ENCODE data around the gene PPP1R2.

The PPP1R2 gene

DNA sequence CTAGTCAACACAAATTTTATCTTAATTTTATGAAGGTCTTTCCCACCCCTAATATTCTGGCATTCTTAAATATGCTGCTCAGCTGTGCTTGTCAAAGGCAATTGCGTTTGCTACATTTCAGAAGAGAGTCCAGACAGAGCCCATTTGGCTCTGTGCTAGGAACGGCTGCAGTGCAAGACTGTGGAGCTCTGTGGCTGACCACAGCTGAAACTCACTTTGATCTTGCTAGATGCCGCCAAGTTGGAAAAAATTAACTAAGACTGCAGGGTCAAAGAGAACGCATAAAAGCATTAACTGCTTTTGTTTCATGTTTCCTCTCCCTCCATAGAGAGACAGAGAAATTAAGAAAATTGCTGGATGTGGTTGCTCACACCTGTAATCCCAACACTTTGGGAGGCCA, 7.6 kb upstream of the PPP1R2 start:
- POLR2A ChIA-PET (ENCODE audit: low non-redundant PET), result no interaction called here
- no peak overlapping the region for H3K27ac ChIP-seq
- TF ChIP-seq, protein P1, sequence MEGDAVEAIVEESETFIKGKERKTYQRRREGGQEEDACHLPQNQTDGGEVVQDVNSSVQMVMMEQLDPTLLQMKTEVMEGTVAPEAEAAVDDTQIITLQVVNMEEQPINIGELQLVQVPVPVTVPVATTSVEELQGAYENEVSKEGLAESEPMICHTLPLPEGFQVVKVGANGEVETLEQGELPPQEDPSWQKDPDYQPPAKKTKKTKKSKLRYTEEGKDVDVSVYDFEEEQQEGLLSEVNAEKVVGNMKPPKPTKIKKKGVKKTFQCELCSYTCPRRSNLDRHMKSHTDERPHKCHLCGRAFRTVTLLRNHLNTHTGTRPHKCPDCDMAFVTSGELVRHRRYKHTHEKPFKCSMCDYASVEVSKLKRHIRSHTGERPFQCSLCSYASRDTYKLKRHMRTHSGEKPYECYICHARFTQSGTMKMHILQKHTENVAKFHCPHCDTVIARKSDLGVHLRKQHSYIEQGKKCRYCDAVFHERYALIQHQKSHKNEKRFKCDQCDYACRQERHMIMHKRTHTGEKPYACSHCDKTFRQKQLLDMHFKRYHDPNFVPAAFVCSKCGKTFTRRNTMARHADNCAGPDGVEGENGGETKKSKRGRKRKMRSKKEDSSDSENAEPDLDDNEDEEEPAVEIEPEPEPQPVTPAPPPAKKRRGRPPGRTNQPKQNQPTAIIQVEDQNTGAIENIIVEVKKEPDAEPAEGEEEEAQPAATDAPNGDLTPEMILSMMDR (conservative IDR thresholded peaks at IDR 0.05; ENCODE audit: low read depth), result no peak
- no peak for DNase-seq (ENCODE audit: low spot score)
- CTCF ChIA-PET, result no interaction called here

DNA sequence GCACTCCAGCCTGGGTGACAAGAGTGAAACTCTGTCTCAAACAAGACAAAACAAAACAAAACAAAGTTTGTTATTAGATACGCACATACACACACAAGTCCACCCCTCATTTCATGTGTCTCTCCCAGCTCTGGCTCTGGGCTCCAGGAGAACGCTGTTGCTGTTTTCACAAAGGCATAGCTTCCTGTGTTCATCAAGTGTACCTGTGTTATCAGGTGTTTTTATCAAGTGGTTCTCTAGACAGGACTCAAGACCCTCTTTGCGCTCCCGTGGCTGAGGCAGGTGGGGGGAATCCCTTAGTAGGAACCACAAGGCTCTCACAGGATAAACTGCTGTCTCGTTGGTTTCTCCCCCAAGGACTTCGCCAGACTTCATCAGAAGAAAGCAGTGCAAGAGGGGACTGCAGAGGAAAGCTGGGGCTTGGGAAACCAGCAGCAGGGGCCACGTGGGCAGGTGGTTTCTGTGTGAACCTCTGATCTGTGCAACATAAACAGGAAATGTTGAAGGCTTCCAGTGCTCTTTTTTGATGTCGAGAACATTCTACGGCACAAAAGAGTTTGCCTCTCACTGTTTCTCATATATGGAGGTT, 6.9 kb upstream of the PPP1R2 start:
- ChIA-PET CTCF (interaction anchor here (0.6 kb wide), 1 partner anchor 1062 kb away, joined by 3 read pairs; no protein-coding TSS in a partner anchor), POLR2A (ENCODE audit: low non-redundant PET) (no interaction called here)
- DNase-seq (ENCODE audit: low spot score), result no peak
- TF ChIP-seq, protein P1 (conservative IDR thresholded peaks at IDR 0.05; ENCODE audit: low read depth), result no peak
- no peak overlapping the region for H3K27ac ChIP-seq

DNA sequence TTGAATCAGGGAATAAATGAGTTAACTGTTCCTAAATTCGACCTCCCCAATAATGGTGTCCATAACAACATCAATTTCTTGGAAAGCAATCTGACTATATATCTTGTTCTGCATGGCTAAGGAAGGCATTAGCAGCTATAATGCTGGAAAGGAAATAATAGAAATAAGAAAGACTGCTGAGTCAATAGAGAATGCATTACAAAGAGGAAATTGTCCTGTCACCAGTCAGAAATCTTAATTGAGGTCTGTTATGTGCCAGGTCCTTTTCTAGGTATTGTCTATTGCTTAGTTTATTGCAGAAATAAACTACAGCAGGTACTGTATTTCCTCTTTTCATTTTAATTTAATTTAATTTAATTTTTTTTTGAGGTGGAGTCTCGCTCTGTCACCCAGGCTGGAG, 5.9 kb upstream of the PPP1R2 start:
- CTCF ChIA-PET, result no interaction called here
- DNase-seq (ENCODE audit: low spot score), result no peak
- POLR2A ChIA-PET (ENCODE audit: low non-redundant PET), result no interaction called here
- no peak overlapping the region for H3K27ac ChIP-seq
- TF ChIP-seq, protein P1 (conservative IDR thresholded peaks at IDR 0.05; ENCODE audit: low read depth), result no peak

DNA sequence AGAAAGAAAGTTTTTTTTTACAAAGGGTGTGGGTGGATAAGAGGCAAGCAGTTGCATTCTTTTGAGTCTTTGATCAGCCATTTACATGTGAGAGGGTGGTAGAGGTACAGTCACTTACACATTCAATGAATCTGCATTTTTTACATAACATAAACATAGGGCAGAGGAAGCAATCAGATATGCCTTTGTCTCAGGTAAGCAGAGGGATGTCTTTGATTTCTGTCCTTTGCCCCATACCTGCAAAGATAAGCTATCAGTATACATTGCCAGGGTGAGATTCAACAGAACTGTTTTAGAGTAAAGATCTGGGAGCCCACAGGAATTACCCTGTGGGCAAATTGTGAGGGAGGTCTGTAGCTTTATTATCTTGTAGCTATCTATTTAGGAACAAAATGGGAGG, 5.4 kb upstream of the PPP1R2 start:
- CTCF ChIA-PET, result no interaction called here
- TF ChIP-seq, protein P1 (conservative IDR thresholded peaks at IDR 0.05; ENCODE audit: low read depth), result no peak
- POLR2A ChIA-PET (ENCODE audit: low non-redundant PET), result no interaction called here
- no peak for DNase-seq (ENCODE audit: low spot score)
- no peak overlapping the region for H3K27ac ChIP-seq

DNA sequence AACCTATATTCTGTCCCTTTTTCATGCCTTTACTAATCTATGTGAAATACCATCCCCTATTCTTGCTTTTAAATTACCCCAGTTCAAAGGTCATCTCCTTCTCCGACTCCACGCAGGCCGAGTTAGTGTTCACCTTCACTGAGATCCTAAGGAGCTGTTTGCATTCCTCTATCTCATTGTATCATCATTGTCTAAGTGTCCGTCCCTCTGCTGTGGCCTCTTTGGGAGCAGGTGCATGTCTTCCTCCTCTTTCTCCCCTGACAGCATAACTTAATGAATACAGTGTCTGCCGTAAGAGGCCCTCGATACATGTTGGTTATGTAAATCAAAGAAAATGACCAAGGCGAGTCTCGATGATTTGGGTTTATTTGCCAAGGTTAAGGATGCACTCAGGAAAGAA, 4.9 kb upstream of the PPP1R2 start:
- ChIA-PET POLR2A (ENCODE audit: low non-redundant PET) (no interaction called here), CTCF (no interaction called here)

DNA sequence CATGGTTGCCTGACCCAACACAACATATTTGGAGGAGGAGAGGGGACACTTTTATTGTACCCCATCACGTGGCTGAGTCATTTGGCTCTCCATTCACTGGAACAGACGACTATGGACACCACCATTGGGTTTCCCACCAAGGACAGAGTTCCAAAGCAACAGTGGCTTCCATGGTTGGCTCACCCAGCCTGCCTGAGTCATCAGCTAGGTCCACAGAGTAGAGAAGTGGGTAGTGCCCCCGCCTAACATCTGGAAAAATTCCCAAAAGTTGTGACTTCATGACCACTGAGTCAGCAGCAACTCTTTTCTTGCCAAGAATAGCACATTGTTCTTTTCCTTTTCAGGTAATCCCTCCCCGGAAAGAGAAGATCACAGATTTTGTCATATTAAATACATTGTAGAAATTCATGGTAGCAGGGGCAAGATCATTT, 3.0 kb upstream of the PPP1R2 start:
- peak; percentile 82 for DNase-seq (ENCODE audit: low spot score)
- peak overlapping the region; percentile 67 for H3K27ac ChIP-seq
- POLR2A ChIA-PET (ENCODE audit: low non-redundant PET), result interaction anchor here (0.7 kb wide), 1 partner anchor 10 kb away, joined by 5 read pairs; no protein-coding TSS in a partner anchor
- TF ChIP-seq, protein P1 (conservative IDR thresholded peaks at IDR 0.05; ENCODE audit: low read depth), result no peak
- CTCF ChIA-PET, result interaction anchor here (0.5 kb wide), 1 partner anchor 22 kb away, joined by 4 read pairs; no protein-coding TSS in a partner anchor

More for the DNA sequence above, 4.9 kb upstream of the PPP1R2 start:
- TF ChIP-seq, protein P1 (conservative IDR thresholded peaks at IDR 0.05; ENCODE audit: low read depth), result no peak
- DNase-seq (ENCODE audit: low spot score), result no peak
- H3K27ac ChIP-seq, result no peak overlapping the region

Data from RWPE1 (cell line).